C4-2B (cell line): ENCODE results near the gene DUSP10.
A peak's percentile ranks its signal among the peaks of the same experiment; 100 is the strongest.

Experiments used
- H3K27ac ChIP-seq: fragments of 450-650 bp; 2 replicates; pipeline ENCODE4 v1.5.1; 2017
- CTCF ChIP-seq: fragments of 450-650 bp; conservative IDR thresholded peaks from 2 replicates; pipeline ENCODE4 v1.5.1; 2017; ENCODE audit warnings: mild to moderate bottlenecking
- ZFX ChIP-seq: fragments of 450-650 bp; IDR thresholded peaks from 2 replicates; pipeline ENCODE4 v1.6.1; 2017

The DUSP10 gene

GRCh38 chr1:221741703-221742554, at the start of gene DUSP10:
Gene DUSP10, minus strand, starts transcription at chr1:221742089. Its CDS starts 2,345 bp downstream, at chr1:221739744.
- TF ChIP-seq CTCF: no peak
- no peak for TF ChIP-seq ZFX
- peak within 1 kb of the TSS; percentile 76 for H3K27ac ChIP-seq

- H3K27ac ChIP-seq: no peak overlapping the region
- TF ChIP-seq CTCF (no peak), ZFX (no peak)
These were observed 46.6 kb upstream of the DUSP10 start for GRCh38 chr1:221788466-221788865.

GRCh38 chr1:221786647-221787046, 44.8 kb upstream of the DUSP10 start:
- no peak overlapping the region for H3K27ac ChIP-seq
- no peak for TF ChIP-seq CTCF
- TF ChIP-seq ZFX: no peak

GRCh38 chr1:221783936-221784335, 42.0 kb upstream of the DUSP10 start:
- no peak overlapping the region for H3K27ac ChIP-seq
- no peak for TF ChIP-seq ZFX
- TF ChIP-seq CTCF: no peak

- H3K27ac ChIP-seq: no peak overlapping the region
These were observed 41.5 kb upstream of the DUSP10 start for GRCh38 chr1:221783437-221783836.

GRCh38 chr1:221782970-221783369, 41.1 kb upstream of the DUSP10 start:
- H3K27ac ChIP-seq: no peak overlapping the region
- TF ChIP-seq CTCF: no peak
- no peak for TF ChIP-seq ZFX

More at GRCh38 chr1:221783437-221783836, 41.5 kb upstream of the DUSP10 start:
- TF ChIP-seq ZFX (no peak), CTCF (no peak)

GRCh38 chr1:221782477-221782876, 40.6 kb upstream of the DUSP10 start:
- no peak for TF ChIP-seq CTCF
- TF ChIP-seq ZFX: no peak
- H3K27ac ChIP-seq: no peak overlapping the region
